A549 treated with ZK216348 at 1 μM for 4 hours (cell line): ENCODE measurements around the gene VEZF1. TPM values are rescaled to one million over a fixed set of nuclear protein-coding genes. Genes with fewer than 3 reads are reported as not detected.

ENCODE experiments used
- total RNA-seq: library from RNA; stranded (reverse); fragments of 200-300 nt; extraction: Qiagen RNA extraction; gene quantifications from 5 replicates; pipeline ENCODE4 v1.2.3, GENCODE V29; 2022; ENCODE audit warnings: low read depth

VEZF1 gene, protein sequence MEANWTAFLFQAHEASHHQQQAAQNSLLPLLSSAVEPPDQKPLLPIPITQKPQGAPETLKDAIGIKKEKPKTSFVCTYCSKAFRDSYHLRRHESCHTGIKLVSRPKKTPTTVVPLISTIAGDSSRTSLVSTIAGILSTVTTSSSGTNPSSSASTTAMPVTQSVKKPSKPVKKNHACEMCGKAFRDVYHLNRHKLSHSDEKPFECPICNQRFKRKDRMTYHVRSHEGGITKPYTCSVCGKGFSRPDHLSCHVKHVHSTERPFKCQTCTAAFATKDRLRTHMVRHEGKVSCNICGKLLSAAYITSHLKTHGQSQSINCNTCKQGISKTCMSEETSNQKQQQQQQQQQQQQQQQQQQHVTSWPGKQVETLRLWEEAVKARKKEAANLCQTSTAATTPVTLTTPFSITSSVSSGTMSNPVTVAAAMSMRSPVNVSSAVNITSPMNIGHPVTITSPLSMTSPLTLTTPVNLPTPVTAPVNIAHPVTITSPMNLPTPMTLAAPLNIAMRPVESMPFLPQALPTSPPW
- 31.2 to 54.6 TPM (median 46.3 TPM) in 5 replicates for total RNA-seq

DNA sequence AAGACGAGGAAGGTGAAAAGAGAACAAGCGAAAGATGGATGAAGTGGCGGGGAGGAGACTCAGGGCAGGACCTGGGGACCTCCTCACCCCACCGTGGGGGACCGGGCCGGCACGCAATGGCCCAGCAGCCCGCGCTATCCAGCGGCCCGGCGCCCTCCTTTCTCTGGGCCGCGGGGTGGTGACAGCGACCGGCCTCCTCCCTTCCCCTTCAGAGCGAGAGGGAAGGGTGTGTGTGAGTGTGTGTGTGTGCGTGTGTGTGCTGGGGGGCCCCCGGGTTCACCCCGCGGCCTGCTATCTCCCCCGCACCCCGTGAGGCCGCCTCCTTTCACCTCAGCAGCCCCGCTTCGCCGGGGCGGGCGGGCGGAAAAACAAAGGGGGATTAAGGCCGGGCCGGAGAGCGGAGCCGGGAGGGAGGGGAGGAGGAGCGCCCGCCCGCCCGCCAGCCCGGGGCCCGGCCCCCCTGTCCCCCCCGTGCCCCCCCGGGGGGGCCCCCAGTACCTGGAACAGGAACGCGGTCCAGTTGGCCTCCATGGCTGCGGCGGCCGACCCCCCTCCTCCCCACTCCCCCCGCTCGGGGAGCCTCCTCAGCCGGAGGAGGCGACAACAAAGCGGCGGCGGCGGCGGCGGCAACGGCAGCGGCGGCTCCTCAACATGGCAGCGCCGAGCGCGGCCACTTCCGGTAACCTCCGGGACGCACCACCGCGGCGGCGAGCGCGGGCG lies at the start of gene VEZF1:
TSS of gene VEZF1 (minus strand) at position 674 of the 720 bp plus-strand sequence. CDS start at position 531, 143 bp downstream.

DNA sequence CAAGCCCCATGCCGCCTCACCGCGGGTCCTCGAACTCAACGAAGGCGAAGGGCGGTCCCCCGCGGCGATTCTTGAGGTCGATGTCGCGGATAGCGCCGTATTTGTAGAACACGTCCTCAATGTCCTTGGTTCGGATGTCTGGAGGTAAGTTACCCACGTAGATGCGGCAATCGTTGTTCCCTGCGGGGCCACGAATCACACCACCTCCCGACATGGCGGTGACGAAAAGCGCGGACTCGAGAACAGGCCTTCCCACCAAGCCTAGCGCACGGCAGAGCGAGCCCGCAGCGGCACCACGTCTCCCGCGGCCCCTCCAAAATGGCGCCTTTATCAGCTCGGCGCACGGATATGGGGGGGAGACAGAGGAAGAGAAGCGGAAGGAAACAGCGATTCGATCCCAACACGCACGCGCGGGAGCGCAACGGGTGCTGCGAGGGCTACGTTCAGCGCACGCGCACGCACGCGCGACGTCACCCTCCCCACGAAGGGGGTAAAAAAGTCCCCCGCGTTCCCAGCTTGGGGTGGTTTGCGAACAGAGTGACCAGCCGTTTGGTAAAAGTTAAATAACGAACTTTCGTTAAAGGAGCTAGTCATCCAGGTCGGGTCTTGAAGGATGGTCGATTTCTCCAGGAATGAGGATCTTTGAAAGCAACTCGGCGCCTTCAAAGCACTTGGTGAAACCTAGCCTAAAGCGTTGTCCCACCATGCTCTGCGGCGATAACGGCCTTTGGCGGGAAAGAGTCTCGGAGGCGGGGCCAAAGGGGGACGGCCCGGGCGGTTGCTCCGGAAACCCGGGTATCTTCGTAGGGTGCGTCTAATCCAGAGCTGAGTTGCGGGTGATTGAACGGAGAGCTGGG lies 19.1 kb upstream of the VEZF1 start, which contains the start of gene SRSF1:
TSS of gene SRSF1 (minus strand) at position 323 of the 857 bp plus-strand sequence. CDS start at position 214, 109 bp downstream.

DNA sequence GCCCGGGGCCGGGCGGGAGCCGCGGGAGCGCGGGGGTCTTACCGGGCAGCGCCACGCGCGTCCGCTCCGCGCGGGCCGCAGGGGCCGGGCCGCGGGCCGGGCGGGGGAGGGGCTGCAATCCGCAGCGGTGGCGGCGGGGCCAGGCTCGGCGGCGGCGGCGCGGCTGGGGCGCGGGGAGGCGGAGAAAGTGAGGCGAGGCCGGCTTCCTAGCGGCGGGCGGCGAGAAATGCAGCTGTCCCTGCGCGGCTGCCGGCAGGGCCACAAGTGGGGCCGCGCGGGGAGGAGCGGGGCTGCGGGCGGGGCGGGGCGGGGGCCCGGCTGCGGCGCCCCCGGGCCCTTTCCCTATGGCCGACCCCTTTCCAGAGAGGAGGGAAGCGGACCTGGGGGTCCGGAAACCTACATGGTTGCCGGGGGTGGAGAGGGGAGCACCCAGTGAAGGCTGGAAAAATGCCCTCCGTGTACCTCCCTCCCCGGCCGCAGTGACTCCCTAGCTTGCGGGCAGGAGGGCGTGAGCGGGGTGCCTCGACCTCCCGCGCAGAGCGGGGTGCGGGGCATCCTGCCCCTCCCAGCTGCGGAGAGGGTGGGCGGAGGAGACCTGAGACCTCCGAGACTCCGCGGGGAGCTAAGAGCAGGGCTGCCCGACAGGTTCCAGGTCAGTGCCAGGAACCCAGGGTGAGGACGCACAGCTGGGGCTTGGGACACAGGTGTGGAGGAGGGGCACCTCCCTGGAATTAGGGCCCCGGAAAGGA lies 32.7 kb downstream of the VEZF1 start, which contains the start of gene CUEDC1:
TSS of gene CUEDC1 (minus strand) at position 230 of the 749 bp plus-strand sequence. CDS start 69,848 bp downstream, outside the sequence.

Other genes with a start within 250 kb of the VEZF1 start
- not detected in 5 replicates for gene CCDC182, start 243.0 kb downstream of the VEZF1 start, total RNA-seq
- gene MRPS23, start 138.2 kb downstream of the VEZF1 start, total RNA-seq, result 160 to 206 TPM (median 169 TPM) in 5 replicates
- 37.9 to 62.6 TPM (median 52.5 TPM) in 5 replicates for gene CUEDC1, start 32.8 kb downstream of the VEZF1 start, total RNA-seq
- 236 to 315 TPM (median 283 TPM) in 5 replicates for gene SRSF1, start 19.0 kb upstream of the VEZF1 start, total RNA-seq
- gene DYNLL2, start 95.2 kb upstream of the VEZF1 start, total RNA-seq, result 20.0 to 27.4 TPM (median 23.0 TPM) in 5 replicates
- not detected in 5 replicates for gene OR4D1, start 160.1 kb upstream of the VEZF1 start, total RNA-seq
- gene OR4D2, start 178.7 kb upstream of the VEZF1 start, total RNA-seq, result not detected in 5 replicates
- not detected in 5 replicates for gene EPX, start 204.5 kb upstream of the VEZF1 start, total RNA-seq
- 9.7 to 12.5 TPM (median 11.8 TPM) in 5 replicates for gene MKS1, start 231.0 kb upstream of the VEZF1 start, total RNA-seq